Measurements from ENCODE around the gene MCF2L2. TPM values are rescaled to one million over a fixed set of nuclear protein-coding genes. Genes with fewer than 3 reads are reported as not detected.

MCF2L2 gene
- total RNA-seq, 1 donor: 0.09 TPM

DNA sequence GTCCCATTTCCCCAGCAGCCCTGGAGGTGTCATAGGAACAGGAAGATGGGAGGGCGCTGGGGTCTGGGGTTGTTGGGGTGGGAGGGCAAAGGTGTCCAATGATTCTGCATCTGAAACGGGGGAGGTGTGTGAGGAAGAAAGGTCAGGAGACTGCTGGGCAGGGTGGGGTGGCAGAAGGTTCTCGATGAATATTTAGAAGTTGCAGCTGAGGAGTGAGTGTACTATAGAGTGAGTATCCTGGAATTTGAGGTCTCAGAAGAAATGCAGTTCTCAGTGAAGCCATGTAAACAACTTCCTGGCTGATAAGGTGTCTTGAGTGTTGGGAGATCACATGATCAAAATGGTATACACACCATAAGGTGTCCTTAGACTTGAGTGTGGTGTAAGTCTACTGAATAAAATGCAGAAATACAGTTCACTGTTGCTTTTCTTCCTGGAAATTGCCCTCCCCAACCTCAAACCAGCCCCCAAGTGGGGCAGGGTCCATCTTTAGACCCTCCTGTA lies 165.5 kb downstream of the MCF2L2 start:
- no peak for DNase-seq (ENCODE audit: low read depth)
- no peak overlapping the region for H3K4me3 ChIP-seq (ENCODE audit: low read depth, low read length)
- TF ChIP-seq, protein P1, sequence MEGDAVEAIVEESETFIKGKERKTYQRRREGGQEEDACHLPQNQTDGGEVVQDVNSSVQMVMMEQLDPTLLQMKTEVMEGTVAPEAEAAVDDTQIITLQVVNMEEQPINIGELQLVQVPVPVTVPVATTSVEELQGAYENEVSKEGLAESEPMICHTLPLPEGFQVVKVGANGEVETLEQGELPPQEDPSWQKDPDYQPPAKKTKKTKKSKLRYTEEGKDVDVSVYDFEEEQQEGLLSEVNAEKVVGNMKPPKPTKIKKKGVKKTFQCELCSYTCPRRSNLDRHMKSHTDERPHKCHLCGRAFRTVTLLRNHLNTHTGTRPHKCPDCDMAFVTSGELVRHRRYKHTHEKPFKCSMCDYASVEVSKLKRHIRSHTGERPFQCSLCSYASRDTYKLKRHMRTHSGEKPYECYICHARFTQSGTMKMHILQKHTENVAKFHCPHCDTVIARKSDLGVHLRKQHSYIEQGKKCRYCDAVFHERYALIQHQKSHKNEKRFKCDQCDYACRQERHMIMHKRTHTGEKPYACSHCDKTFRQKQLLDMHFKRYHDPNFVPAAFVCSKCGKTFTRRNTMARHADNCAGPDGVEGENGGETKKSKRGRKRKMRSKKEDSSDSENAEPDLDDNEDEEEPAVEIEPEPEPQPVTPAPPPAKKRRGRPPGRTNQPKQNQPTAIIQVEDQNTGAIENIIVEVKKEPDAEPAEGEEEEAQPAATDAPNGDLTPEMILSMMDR (IDR thresholded peaks at IDR 0.05; ENCODE audit: insufficient read depth, low read length): no peak

DNA sequence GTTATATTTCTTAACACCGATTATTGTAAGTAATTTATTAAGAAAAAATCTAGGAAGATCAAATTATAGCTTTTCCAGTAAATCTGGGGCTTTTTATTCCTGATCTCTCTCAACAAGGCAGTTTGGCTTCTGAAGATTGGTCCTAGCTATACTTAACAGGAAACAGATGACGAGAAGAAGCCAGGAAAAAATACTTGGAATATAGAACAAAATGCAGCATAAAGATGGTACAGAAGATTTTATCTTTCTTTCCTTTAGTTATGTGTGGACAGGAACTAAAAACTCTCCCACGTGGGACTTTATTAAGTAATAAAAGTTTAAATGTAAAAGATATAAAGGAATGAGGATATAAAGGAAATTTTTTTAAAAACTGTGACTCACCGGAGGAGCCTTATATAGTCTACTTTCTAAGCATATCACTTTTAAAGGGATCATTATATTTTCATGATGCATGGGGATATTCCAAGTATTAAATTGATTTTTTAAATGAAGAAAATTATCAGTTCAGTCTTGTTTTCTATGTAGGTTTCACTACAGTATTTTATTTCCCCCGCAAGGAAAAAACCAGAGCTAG lies 167.2 kb downstream of the MCF2L2 start:
- DNase-seq (ENCODE audit: low read depth): no peak
- TF ChIP-seq, protein P1 (IDR thresholded peaks at IDR 0.05; ENCODE audit: insufficient read depth, low read length): no peak
- no peak overlapping the region for H3K4me3 ChIP-seq (ENCODE audit: low read depth, low read length)

DNA sequence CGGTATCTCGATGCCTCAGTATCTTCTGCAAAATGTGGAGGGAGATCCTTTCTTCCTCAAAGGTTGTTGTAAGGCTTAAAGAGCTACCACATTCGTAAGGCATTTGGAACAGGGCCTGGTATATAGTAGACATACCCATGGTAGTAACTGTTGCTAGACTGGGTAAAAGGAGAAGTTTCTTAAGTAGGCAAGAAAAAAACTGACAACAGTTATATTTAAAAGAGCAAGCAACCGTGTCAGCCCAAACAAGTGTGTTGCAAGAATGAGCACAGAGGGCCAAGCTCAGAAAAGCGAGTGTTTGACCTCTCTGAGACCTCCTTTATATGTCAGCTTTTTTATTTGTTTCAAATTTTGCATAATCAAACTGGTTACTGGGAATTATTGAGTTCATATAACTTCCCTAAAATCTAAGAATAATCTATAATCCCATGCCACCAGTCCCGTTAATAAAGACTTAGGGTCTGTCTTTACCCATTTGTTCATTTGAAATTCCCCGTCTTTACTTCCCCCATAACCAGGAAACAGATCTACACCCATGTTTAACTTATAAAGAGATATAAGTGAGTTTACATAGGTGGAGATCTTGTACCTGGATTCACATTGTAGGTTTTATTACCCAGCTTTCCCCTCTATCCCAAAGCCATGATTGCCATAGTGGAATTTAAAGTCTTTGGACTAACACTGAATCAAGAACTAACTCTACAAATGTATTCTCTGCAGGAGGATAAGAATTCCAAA lies 168.1 kb downstream of the MCF2L2 start:
- no peak overlapping the region for H3K4me3 ChIP-seq (ENCODE audit: low read depth, low read length)
- TF ChIP-seq, protein P1 (IDR thresholded peaks at IDR 0.05; ENCODE audit: insufficient read depth, low read length): no peak
- no peak for DNase-seq (ENCODE audit: low read depth)

GRCh38 chr3:183259621-183260020 lies 168.8 kb downstream of the MCF2L2 start:
- DNase-seq (ENCODE audit: low read depth): no peak
- TF ChIP-seq, protein P1 (IDR thresholded peaks at IDR 0.05; ENCODE audit: insufficient read depth, low read length): no peak
- no peak overlapping the region for H3K4me3 ChIP-seq (ENCODE audit: low read depth, low read length)

DNA sequence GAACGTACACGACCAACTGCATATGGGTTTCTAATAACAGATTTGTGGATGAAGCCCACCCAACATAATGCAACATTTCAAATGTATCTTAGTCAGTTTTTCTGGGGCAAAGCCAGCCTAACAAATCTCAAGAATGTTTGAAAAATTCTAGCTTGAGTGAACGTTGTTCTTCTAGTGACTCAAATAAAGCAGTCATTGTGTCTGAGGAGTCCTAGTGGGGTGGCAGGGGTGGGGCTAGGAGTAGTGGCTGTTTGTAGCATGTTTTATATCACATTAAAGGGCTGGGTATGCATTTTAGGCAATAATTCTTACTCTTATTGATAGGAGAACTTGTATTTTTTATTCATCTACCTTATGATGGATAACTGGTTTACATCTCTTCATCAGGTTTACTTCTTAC lies 169.3 kb downstream of the MCF2L2 start:
- TF ChIP-seq, protein P1 (IDR thresholded peaks at IDR 0.05; ENCODE audit: insufficient read depth, low read length): no peak
- DNase-seq (ENCODE audit: low read depth): no peak
- no peak overlapping the region for H3K4me3 ChIP-seq (ENCODE audit: low read depth, low read length)

DNA sequence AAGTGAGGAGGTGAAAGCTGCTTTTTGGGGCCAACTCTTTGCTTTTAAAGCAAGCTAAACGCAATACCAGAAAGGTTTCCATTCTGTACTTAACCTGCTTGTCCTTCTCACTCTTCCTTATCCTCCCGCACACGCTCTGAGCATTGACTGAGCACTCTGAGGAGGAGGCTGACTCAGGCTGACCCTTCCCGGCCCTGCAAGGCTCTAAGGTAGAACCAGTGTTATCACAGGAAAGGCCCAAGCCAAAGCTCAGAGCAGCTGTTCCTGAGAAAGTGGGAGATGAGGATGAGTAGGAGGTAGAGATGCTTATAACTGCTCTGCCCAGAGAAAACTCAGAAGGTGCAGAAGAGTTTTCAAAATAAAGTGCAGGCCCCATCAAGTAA lies 173.1 kb downstream of the MCF2L2 start:
- no peak for DNase-seq (ENCODE audit: low read depth)
- TF ChIP-seq, protein P1 (IDR thresholded peaks at IDR 0.05; ENCODE audit: insufficient read depth, low read length): no peak
- no peak overlapping the region for H3K4me3 ChIP-seq (ENCODE audit: low read depth, low read length)

Data from fibroblast of the aortic adventitia (primary cell).